ENCODE measurements around the gene FGD5.

Gene FGD5

DNA sequence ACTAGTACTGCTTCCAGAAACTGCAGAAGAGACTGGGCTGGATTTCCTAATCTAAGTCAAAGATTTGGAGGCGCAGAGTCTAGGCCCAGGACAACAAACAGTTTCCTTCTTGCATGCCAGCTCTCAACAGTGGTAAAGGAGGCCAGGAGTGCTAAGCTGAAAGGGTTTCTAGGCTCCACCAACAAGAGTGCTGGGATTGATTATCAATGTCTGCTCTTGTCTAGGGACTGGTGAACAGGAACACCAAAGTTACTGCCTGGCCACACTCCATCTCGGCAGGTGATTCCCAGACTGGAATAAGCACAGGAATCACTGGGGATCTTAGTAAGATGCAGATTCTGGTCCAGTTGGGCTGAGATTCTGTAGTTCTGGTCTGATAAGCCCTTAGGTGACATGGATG, 22.8 kb upstream of the FGD5 start:
- TF ChIP-seq, protein P1, sequence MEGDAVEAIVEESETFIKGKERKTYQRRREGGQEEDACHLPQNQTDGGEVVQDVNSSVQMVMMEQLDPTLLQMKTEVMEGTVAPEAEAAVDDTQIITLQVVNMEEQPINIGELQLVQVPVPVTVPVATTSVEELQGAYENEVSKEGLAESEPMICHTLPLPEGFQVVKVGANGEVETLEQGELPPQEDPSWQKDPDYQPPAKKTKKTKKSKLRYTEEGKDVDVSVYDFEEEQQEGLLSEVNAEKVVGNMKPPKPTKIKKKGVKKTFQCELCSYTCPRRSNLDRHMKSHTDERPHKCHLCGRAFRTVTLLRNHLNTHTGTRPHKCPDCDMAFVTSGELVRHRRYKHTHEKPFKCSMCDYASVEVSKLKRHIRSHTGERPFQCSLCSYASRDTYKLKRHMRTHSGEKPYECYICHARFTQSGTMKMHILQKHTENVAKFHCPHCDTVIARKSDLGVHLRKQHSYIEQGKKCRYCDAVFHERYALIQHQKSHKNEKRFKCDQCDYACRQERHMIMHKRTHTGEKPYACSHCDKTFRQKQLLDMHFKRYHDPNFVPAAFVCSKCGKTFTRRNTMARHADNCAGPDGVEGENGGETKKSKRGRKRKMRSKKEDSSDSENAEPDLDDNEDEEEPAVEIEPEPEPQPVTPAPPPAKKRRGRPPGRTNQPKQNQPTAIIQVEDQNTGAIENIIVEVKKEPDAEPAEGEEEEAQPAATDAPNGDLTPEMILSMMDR (IDR thresholded peaks at IDR 0.05), result no peak
- TF ChIP-seq ZFX (IDR thresholded peaks at IDR 0.05; ENCODE audit: borderline replicate concordance), result no peak

DNA sequence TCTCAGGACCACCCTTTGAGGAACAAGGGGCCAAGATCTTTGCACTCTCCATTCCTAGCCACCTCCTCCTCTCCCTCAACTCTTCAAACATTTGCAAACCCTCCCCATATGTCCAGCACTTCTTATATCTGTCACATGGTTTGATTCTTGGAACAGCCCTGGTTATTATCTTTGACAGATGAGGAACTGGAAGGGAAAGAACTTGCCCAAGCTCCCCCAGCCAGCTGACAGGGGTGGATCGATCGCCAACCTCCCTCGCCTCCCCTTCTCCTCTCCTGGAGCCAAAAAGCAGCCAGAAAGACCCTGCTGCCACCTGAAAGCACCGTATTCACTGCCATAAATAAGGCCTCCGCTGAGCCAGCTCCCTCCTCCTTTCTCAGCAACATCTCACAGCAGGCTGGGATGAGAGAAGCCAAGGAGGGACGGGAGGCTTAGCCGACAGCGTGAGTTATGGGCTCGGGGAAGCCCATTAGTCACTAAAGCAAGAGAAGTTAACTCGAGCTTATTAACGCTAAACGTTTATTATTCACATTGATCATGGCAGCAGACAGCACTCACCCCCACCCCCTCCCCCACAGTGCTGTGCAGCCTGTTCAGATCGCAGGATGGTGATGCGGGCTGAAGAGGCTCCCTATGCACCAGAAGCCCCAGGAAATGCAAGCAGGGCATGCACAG, 22.2 kb upstream of the FGD5 start:
- TF ChIP-seq, protein P1 (IDR thresholded peaks at IDR 0.05), result no peak
- no peak for TF ChIP-seq ZFX (IDR thresholded peaks at IDR 0.05; ENCODE audit: borderline replicate concordance)
- H3K27ac ChIP-seq, result no peak overlapping the region

More for the DNA sequence above, 22.8 kb upstream of the FGD5 start:
- H3K27ac ChIP-seq, result no peak overlapping the region

DNA sequence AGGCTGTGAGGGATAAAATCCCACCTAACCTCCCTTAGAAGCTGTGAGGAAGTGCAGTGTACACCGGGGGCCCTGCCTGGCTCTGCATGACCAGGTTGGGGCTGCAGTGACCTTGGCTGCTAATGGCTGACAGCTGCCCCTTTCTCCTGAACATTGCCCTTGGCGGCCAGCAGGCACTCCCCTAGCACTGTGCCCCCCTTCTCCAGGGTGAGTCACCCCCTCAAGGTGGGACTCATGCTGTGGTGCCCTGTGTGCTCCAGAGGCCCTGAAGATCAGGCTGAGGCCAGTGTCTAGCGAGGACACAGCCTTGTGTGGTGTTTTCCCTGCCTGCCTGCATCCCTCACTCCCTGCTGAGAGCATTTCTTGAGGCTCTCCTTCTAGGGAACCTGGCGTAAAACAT, 21.0 kb upstream of the FGD5 start:
- TF ChIP-seq ZFX (IDR thresholded peaks at IDR 0.05; ENCODE audit: borderline replicate concordance), result no peak
- TF ChIP-seq, protein P1 (IDR thresholded peaks at IDR 0.05), result no peak
- no peak overlapping the region for H3K27ac ChIP-seq

DNA sequence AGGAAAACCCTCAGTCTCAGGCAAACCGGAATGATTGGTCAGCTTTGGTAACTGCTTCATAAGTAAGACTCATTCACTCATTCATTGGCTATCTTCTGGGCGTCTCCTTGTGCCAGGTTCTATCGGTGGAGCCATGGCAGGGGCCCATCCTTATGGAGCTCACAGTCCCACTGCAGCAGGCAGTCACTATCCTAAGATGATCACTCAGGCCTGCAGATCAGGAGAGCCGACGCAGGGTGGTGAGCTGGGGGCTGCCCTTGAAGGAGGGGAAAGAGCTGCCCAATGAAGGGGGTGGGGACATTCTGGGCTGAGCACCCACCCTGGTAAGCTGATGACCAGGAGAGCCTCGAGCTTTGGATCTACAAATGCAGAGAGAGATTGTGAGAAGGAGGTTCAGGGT, 20.5 kb upstream of the FGD5 start:
- TF ChIP-seq, protein P1 (IDR thresholded peaks at IDR 0.05), result no peak
- TF ChIP-seq ZFX (IDR thresholded peaks at IDR 0.05; ENCODE audit: borderline replicate concordance), result no peak

DNA sequence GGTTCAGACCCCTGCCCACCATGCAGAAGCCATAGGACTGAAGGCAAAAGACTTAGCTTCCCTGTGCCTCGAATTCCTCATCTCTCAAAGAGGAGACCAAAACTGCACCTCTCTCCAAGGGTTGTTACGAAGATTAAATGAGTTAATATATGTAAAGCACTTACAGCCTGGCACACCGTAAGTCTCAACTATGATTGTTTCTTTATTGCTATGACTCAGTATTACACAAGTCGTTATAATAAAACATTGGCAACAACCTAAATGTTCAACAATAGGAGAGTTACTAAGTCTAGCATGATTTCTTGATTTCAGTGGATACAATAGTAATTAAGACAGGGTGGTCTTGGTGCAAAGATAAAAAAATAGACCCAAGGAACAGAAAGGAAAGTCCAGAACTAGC, 19.6 kb upstream of the FGD5 start:
- TF ChIP-seq, protein P1 (IDR thresholded peaks at IDR 0.05), result no peak
- TF ChIP-seq ZFX (IDR thresholded peaks at IDR 0.05; ENCODE audit: borderline replicate concordance), result no peak
- no peak overlapping the region for H3K27ac ChIP-seq

More for the DNA sequence above, 20.5 kb upstream of the FGD5 start:
- H3K27ac ChIP-seq, result no peak overlapping the region

DNA sequence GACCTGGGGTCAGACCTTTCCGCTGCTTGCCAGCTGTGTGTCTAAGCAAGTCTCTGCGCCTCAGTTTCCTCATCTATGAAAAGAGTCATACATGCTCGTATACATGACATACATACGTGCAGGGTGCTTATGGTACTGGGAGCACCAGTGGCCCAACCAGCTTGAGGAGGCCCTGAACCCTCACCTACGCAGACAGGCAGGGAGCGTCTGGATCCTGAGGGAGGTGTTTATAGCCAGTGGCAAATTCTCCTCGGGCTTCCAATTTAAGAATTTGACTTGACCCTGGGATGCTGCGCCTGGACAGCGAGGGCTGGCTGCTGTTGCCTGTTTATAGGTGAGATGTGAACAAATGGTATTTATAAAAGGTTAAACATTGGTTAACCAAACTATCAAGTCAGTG, 17.7 kb upstream of the FGD5 start:
- H3K27ac ChIP-seq, result no peak overlapping the region
- TF ChIP-seq ZFX (IDR thresholded peaks at IDR 0.05; ENCODE audit: borderline replicate concordance), result no peak
- TF ChIP-seq, protein P1 (IDR thresholded peaks at IDR 0.05), result no peak

DNA sequence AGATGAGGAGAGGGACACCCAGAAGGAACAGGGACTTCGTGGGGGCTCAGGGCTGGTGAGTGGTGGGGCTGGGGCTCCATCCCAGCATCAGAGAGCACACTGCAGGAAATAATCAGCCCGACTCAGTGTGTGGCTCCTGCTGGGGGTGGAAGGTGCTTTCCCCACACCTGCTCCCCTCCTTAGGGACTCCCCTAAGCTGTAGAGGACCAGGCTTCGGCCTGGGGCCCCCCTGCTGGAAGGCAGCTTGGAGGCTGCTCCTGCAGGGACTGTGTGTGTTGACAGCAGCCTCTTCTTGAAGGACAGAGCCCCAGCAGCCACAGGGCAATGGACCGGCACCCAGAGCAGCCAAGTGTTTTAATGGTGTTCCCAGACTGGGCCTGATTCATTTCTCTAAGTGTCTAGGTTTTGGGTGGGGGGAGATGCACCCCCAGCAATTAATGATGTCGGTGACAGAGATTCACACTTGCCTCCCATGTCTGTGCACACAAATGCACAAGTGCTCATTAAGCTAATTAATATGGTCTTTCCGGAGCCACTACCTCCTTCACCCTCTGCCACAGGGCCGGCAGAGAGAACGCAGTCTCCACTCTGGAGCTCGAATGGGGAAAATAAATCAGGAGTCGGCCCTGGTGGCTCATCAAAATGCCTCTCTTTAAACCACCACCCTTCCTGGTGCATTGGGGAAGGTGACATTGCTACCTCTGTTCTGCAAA, 16.9 kb upstream of the FGD5 start:
- TF ChIP-seq ZFX (IDR thresholded peaks at IDR 0.05; ENCODE audit: borderline replicate concordance), result no peak
- TF ChIP-seq, protein P1 (IDR thresholded peaks at IDR 0.05), result no peak
- H3K27ac ChIP-seq, result no peak overlapping the region
